HG03097 (cell line): ENCODE results near the gene FBXL17.

Experiments used
- ATAC-seq: cut with Tn5 transposase; IDR thresholded peaks from one replicate; pipeline ENCODE4 v1.9.1; 2021; ENCODE audit not compliant: unreplicated experiment, low FRiP score

FBXL17 gene

GRCh38 chr5:108028412-108028811 lies 353.5 kb downstream of the FBXL17 start:
- ATAC-seq, result no peak

DNA sequence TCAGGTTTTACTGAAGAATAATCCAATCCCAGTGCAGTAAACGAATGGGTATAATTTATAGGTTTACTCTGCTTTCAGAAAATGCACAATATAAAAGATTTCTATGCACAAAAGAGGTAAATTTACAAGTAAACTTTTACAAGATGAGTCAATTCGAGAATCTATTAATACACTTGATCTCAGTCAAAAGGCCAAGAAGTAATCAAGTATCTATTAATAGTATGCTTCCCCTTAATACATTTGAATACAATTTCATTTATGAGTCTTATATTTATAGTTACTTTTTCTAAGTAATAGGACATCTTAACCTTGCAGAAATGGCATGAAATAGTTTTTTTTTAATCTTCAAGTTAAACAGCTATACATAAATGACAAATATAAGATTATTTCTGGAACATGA lies 355.9 kb downstream of the FBXL17 start:
- no peak for ATAC-seq

DNA sequence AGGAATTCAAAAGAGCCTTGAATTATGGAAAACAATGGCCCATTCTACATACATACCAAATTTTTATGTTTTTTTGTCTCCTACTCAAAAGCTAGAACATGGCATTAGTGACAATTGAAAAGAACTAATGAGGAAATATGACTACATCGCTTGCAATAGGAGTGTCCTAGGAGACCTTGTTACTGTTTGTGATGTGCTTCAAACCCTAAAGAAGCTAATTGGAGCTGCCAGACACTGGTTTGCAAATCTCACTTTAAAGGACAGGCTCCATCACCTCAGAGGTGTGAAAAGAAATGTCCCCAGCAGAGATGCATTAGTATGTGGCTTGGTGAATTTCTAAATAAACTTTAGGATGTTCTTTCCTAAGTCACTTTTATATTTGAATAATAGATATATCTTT lies 356.9 kb downstream of the FBXL17 start:
- no peak for ATAC-seq

DNA sequence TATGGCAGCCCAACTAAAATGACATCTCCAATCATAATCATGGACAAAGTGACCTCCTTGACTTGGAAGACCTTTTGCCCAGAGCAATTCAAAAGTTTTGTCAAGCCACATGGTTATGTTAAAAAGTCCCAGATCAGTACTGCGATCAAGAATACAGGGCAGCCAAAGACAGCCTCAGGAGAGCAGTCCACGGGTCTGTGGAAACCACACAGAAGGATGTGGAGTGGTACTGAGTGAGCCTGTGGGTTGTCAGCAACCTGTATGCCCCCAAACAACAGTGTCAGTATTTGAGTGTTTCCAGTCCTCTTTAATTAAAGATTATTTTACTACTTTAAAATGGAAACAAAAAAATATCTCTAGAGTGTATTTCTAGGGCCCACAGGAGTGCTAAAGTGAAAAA lies 365.8 kb downstream of the FBXL17 start:
- ATAC-seq, result no peak

- no peak for ATAC-seq
Observed at GRCh38 chr5:108006791-108007190, 375.1 kb downstream of the FBXL17 start.

- ATAC-seq, result peak; percentile 99
Observed at GRCh38 chr5:108003178-108003577, 378.7 kb downstream of the FBXL17 start.

GRCh38 chr5:108001222-108001621 lies 380.7 kb downstream of the FBXL17 start:
- ATAC-seq, result no peak

DNA sequence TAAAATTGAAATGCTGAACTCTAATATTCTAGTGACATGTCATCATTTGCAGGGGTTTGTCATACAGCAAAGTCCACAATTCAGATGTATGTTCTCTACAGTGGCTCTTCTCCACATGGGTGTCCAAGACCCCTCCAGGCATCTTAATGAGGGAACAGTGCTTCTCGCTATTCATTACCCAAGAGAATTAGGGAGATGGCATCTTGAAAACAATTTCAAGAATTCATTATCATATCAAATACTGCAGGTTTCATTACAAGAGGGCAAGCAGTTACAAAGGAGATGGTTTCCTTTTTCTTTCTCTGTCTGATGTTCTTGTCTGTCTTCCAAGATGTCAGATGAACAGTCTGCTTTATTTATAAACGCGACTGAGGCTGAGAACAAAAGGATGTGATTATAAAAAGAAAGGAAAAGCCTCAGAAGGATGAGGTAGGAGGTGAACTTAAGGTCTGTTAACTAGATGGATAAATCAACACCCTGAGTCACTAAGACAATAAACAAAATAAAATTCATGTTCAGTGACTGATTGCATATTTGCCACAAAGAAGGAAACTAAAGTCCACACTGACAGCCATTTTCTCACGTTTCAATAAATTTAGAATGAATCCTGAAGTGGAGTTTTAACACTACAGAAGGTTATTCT lies 384.4 kb downstream of the FBXL17 start:
- no peak for ATAC-seq

DNA sequence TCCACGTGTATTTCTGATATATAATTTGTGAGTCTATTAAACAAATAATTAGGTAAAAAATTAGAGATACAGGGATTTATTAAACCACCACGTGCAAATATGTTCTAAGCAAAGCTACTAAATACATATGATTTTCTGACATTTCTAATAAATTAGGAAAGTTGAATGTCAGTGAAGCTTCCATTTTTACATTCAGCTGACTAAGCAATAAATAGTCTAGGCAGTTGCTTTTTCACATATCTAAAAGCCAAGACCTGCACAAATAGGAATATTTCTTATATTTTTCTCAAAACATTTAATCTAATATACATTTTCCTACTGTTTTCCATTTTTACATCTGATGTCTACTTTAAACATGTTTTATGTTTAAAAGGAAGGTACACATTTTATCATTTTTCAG lies 388.6 kb downstream of the FBXL17 start:
- no peak for ATAC-seq

DNA sequence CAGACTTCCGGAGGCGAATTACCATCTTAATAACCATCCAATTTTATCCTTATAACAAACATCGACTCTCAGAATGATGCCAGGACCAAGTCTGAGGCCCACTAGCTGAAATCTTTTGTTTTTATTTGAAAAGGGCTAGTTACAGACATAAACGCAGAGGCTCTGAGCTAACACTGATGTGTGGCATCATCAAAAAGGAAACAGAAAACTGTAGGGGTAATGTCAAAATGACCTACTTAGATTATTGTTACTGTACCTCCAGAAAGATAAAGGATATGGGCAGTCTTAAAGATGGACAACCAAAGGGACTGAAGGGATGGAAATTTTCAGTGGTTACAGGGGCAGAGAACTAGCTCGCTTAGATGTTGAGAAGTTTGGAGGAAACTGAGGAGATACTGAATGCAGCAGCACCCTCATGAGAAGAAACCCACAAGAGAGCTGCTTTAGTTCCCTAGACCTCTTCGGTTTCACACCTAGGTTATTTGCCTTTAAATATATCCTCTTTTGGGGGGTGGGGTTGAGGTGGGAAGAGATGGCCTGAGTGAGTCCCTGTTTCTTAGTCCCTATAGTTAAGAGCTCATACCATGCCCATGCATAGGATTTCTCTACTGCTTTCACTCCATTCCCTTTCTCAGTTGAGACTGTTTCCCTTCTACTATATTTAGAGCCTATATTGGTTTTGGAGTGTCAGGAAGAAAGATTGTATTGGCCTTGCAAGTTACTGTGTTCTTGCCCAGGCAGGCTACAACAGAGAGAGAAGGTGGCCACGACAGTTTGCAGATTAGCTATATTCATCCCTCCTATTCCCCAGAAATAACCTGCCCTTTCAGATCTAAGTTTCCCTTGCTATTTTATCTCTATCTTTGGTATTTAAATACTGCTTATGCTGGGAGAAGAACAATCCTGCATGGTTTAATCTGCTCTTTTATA lies 390.8 kb downstream of the FBXL17 start:
- peak; percentile 68 for ATAC-seq

- no peak for ATAC-seq
Observed at GRCh38 chr5:107985144-107985543, 396.8 kb downstream of the FBXL17 start.

DNA sequence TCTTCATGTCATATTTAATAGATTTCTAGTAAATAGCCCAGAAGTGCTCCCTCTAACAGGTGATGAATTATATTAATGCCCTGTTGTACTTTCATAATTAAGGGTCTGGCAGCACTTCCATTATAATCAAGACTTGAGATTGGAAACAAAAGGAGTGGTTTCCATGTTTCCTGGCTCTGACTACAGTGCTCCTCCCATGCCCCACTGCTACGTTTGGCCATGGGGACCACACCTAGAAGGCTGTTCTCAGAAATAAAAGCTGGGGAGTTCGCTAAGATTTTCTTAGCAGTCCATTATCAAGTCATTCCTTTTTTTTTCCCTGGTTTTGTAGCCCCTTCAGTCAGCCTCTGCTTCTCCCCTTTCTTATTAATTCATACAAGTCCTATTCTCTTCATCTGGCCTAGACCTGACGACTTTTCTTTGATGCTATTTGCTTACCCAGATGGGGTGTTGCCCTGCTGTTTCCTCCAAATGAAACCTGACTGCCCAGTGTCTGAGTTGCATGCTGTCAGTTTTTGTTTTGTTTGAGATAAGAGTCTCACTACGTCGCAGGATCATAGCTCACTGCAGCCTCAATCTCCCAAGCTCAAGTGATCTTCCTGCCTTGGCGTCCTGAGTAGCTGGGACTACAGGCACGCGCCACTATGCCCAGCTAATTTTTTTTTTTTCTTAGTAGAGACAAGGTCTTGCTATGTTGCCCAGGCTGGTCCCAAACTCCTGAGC lies 399.0 kb downstream of the FBXL17 start:
- no peak for ATAC-seq

DNA sequence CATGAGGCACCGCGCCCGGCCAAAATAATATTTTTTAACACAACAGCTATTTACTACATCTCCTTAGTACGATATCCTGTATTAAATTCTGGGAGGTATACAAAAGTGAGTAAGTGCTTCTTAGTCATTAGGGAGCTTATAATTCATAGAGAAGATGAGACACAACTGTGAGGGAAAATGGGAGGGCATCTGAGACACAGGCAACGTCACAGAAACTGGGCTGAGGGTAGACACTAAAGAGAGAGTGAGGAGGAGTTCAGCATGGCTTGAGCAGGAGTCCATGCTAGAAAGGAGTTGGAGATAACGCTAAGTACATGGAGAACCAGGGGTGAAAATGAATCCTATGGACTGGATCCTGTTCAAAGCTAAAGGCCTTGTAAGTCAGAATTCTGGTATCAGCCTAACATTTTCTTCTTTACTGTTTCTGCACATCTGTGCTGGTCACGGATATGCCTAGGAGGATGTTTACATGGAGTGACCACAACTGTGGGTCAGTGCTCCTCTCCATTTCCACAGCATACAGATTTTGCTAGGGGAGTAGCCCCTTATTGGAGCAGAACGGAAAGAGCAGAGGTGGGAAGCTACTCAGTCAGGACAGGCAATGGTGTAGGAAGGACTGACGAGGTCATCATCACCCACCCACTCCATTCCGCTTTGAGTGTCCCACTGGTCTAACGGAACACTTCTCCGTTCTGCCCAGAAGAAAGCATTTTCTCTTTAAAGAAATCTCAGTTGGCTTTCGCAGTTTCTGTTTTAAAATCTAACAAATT lies 400.8 kb downstream of the FBXL17 start:
- no peak for ATAC-seq

GRCh38 chr5:107979900-107980299 lies 402.0 kb downstream of the FBXL17 start:
- ATAC-seq, result no peak

DNA sequence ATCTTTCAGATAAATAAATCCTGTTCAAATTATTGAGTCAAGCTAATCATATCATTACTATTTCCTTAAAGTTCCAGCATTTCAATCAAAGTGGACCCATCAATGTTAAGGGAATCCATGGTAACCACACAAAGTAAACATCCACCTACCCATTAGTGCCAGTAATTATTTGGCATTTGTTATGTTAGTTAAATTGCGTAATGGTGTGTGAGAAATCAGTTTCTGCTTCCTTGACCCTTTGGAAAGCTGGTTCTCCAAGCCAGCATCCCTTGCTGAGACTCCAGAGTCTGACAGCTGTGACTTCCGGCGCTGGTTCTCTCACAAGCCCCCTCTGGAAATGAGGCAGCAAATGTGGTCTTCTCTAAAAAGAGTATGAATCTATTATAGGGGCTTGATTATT lies 402.6 kb downstream of the FBXL17 start:
- no peak for ATAC-seq

DNA sequence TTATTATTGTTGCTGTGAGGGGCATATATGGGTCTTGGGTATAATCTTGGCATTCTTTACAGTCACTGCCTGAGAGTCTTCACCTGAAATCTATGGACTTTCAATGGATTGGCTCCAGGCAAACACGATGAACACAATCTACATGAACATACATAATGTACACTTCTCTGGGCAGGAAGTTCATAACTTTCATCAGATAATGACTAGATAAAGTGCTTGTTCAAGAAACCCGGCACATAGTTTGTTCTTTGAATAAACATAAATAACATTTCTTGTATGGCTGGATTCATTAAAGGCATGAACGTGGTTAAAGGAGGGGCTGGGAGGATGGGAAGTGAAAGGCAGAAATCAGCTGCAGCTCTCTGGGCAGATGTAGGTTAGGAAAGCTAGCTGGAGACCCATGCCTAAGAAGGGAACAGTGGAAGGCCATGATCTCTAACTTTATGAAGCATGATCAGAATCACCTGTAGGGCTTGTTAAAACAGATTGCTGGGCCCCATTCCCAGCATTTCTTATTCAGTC lies 404.3 kb downstream of the FBXL17 start:
- no peak for ATAC-seq

GRCh38 chr5:107975568-107975967 lies 406.3 kb downstream of the FBXL17 start:
- no peak for ATAC-seq

DNA sequence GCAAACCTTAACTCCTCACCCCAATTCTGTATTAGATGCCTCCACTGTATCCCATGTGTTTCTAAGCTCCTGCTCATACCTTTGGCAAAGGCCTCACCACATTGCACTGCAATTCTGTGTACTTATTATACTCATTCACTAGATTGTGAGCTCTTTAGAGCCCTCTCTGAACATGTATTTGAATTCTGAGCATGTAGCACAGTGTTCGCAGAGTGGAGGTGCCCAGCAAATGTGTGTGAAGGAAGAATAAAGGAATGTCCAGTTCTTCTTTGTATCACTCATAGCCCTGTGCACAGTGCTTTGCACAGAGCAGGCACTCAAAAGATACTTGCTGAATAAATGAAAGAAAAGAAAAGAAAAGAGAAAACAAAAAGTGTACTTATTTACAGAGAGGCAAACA lies 410.1 kb downstream of the FBXL17 start:
- no peak for ATAC-seq

GRCh38 chr5:107969847-107970246 lies 412.1 kb downstream of the FBXL17 start:
- ATAC-seq, result no peak

DNA sequence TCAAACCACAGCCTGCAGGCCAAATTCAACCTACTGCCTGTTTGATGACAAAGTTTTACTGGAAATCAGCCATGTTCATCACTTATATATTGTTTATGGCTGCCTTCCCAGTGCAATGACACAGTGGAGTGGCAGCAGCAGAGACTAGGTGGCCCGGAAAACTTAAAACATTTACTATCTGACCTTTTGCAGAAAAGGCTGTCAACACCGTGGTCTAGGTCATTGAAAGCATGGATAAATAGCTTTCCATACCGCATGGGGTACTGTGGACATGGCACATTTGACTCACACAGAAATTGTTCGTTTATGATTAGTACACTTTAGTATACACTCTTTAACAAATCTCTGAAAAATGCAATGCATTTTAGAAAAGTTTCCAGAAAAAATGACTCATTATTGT lies 412.9 kb downstream of the FBXL17 start:
- ATAC-seq, result no peak
